Gastrocnemius medialis (tissue), 4 donors: ENCODE data around the gene CTSE. TPM values are rescaled to one million over a fixed set of nuclear protein-coding genes. Genes with fewer than 3 reads are reported as not detected.

Experiments
- ATAC-seq, 2 donors: fragments of 150-250 bp; one replicate each; pipeline ENCODE4 v1.9.1; 2016
- DNase-seq, 2 donors: peaks; one replicate each; pipeline ENCODE4 v3.0.0-alpha.2; 2019
- H3K27ac ChIP-seq, 4 donors: fragments of 200-600 bp; sonication (generic); 1 replicate in 1 of 4; 2 replicates in 3 of 4; pipeline ENCODE4 v1.5.1; 2016 to 2018; ENCODE audit warnings: mild to moderate bottlenecking in 2 of 4, moderate library complexity in 1 of 4
- H3K27me3 ChIP-seq, 3 donors: fragments of 200-600 bp; sonication (generic) in 2 of 3; 1 replicate in 1 of 3; 2 replicates in 2 of 3; pipeline versions ENCODE4 v1.5.1 to v1.6.0; 2016 to 2019; ENCODE audit warnings: mild to moderate bottlenecking in 1 of 3, moderate library complexity in 1 of 3
- H3K36me3 ChIP-seq, 2 donors: fragments of 200-600 bp; sonication (generic) in 1 of 2; one replicate each; pipeline ENCODE4 v1.5.1; 2017 to 2018
- H3K4me1 ChIP-seq, 2 donors: fragments of 200-600 bp; sonication (generic) in 1 of 2; one replicate each; pipeline ENCODE4 v1.5.1; 2016 to 2017; ENCODE audit warnings: mild to moderate bottlenecking in 2 of 2
- H3K4me3 ChIP-seq, 4 donors: fragments of 200-600 bp; sonication (generic) in 3 of 4; 1 replicate in 1 of 4; 2 replicates in 3 of 4; pipeline ENCODE4 v1.5.1; 2016 to 2019; ENCODE audit warnings: mild to moderate bottlenecking in 2 of 4
- H3K9me3 ChIP-seq, 3 donors: fragments of 200-600 bp; sonication (generic) in 2 of 3; 1 replicate in 1 of 3; 2 replicates in 2 of 3; pipeline ENCODE4 v1.5.1; 2016 to 2019
- POLR2A ChIP-seq, 2 donors: fragments of 450-650 bp; IDR thresholded peaks; one replicate each; pipeline ENCODE4 v1.6.1; 2017; ENCODE audit warnings: antibody characterized with exemption in 2 of 2, mild to moderate bottlenecking in 2 of 2, moderate library complexity in 2 of 2
- in situ Hi-C, 4 donors: fragments of 200-750 bp; cut with MboI; loops; one replicate each; pipeline versions ENCODE4 v1.15.0 to v1.8.0; 2017; ENCODE audit warnings: low sequenced_read_pairs in 4 of 4
- intact Hi-C: fragments of 100-400 bp; cut with DNase I; formaldehyde crosslinking; loops from one replicate; pipeline ENCODE4 v1.15.1; 2023; ENCODE audit warnings: low total_unique reads
- total RNA-seq, 4 donors: library from RNA; depleted of rRNA; stranded (reverse); fragments of >200 nt; gene quantifications; one replicate each; pipeline versions ENCODE4 v1.1.0 to v1.2.3, GENCODE V29; 2016
- TF ChIP-seq, protein P1 (sequence below), 5 experiments: fragments of 450-650 bp in 3 of 5; fragments of 200-600 bp in 2 of 5; sonication (generic) in 2 of 5; IDR thresholded peaks in 4 of 5; conservative IDR thresholded peaks in 1 of 5; 1 replicate in 4 of 5; 2 replicates in 1 of 5; pipeline ENCODE4 v1.5.1; 2016 to 2019; ENCODE audit warnings: antibody characterized with exemption in 5 of 5, mild to moderate bottlenecking in 3 of 5, moderate library complexity in 3 of 5

The CTSE gene
- total RNA-seq, 4 donors from 2014 or later = not detected

- no peaks in the 10 kb centered on the region for H3K36me3 ChIP-seq
- no peaks in the 10 kb centered on the region for H3K9me3 ChIP-seq
- H3K4me3 ChIP-seq = no peak overlapping the region
- ATAC-seq (no peak), DNase-seq (no peak)
- peaks cover 0 to 4% of the 10 kb centered on the region in 2 donors for H3K4me1 ChIP-seq
- no peaks in the 10 kb centered on the region for H3K27me3 ChIP-seq
- TF ChIP-seq POLR2A (IDR thresholded peaks at IDR 0.05) = no peak
- TF ChIP-seq, protein P1, sequence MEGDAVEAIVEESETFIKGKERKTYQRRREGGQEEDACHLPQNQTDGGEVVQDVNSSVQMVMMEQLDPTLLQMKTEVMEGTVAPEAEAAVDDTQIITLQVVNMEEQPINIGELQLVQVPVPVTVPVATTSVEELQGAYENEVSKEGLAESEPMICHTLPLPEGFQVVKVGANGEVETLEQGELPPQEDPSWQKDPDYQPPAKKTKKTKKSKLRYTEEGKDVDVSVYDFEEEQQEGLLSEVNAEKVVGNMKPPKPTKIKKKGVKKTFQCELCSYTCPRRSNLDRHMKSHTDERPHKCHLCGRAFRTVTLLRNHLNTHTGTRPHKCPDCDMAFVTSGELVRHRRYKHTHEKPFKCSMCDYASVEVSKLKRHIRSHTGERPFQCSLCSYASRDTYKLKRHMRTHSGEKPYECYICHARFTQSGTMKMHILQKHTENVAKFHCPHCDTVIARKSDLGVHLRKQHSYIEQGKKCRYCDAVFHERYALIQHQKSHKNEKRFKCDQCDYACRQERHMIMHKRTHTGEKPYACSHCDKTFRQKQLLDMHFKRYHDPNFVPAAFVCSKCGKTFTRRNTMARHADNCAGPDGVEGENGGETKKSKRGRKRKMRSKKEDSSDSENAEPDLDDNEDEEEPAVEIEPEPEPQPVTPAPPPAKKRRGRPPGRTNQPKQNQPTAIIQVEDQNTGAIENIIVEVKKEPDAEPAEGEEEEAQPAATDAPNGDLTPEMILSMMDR (IDR thresholded peaks at IDR 0.05 in 4 of 5, conservative IDR thresholded peaks at IDR 0.05 in 1 of 5) = no peak
- intact Hi-C loops = no loop called here
- no peak overlapping the region for H3K27ac ChIP-seq
- in situ Hi-C loops = loop anchor here in 3 of 4 donors (5.0 to 25.0 kb wide), 5 partner anchors 71 to 323 kb away; no protein-coding TSS in a partner anchor
Measured at GRCh38 chr1:205985330-205986005, 38.2 kb downstream of the CTSE start.

DNA sequence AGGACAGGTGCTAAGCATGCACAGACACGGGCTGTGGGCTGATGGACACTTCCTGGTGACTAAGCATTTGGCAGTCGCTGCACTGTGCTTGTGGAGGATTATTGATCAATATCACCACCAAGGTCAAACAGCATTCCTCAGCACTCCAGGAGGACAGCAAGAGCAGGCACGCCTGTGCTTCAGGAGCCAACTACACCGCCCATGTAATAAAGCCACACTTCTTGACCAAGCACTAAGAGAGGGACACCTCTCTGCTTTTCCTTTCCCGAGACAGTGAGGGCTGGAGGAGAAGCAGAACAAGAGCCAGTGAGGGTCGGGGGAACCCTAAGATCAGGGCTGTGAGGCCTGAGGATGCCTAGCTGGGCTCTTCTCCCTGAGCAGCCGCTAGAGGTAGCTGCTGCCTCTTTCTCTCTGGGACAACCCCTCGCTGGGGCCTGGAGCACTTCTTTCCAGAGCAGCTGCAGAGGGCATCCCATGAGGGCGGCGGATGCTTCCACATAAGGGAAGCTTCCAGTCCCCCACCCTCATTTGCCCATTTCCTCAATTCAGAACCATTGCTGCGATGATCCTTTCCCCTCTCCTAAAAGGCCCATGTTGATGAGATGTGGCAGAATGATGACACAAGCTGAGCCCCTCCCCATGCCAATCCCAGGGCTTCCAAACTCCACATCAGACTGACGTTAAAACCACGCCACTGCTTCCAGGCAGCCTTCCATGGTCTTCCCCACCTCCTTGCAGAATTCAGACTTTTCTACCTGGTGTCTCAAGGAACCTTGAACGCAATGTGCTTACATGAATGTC, 39.6 kb downstream of the CTSE start:
- ATAC-seq = peak; percentile 71 to 82
- H3K27me3 ChIP-seq = no peaks in the 10 kb centered on the region
- in situ Hi-C loops (loop anchor here (5.0 to 25.0 kb wide), 8 partner anchors 62 to 322 kb away; no protein-coding TSS in a partner anchor), intact Hi-C loops (loop anchor here (1.0 kb wide), 1 partner anchor 122 kb away; no protein-coding TSS in a partner anchor)
- H3K4me1 ChIP-seq = peaks cover 0 to 4% of the 10 kb centered on the region in 2 donors
- no peak overlapping the region for H3K27ac ChIP-seq
- no peaks in the 10 kb centered on the region for H3K36me3 ChIP-seq
- H3K9me3 ChIP-seq = no peaks in the 10 kb centered on the region
- peak; percentile 38 to 50 for DNase-seq
- no peak for TF ChIP-seq POLR2A (IDR thresholded peaks at IDR 0.05)
- TF ChIP-seq, protein P1 (IDR thresholded peaks at IDR 0.05 in 4 of 5, conservative IDR thresholded peaks at IDR 0.05 in 1 of 5) = peak; percentile 38 to 67 (median 58)
- H3K4me3 ChIP-seq = no peak overlapping the region

DNA sequence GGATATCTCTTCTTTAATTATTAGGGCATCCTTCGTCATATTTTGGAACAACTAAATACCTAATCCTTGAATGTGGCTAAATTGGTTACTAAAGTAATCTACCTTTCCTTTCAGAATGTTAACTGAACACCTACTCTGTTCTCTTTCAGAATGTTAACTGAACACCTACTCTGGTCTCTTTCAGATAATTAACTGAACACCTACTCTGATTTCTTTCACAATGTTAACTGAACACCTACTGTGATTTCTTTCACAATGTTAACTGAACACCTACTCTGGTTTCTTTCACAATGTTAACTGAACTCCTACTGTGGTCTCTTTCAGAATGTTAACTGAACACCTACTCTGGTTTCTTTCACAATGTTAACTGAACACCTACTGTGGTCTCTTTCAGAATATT, 42.4 kb downstream of the CTSE start:
- intact Hi-C loops = no loop called here
- ATAC-seq = no peak
- in situ Hi-C loops = loop anchor here (5.0 to 25.0 kb wide), 8 partner anchors 59 to 319 kb away; no protein-coding TSS in a partner anchor

GRCh38 chr1:205980237-205980870, 43.3 kb downstream of the CTSE start:
- H3K36me3 ChIP-seq = no peaks in the 10 kb centered on the region
- no peak overlapping the region for H3K27ac ChIP-seq
- no peak overlapping the region for H3K4me3 ChIP-seq
- intact Hi-C loops (no loop called here), in situ Hi-C loops (loop anchor here (5.0 to 25.0 kb wide), 8 partner anchors 58 to 318 kb away; no protein-coding TSS in a partner anchor)
- peaks cover 14 to 20% of the 10 kb centered on the region in 2 donors for H3K4me1 ChIP-seq
- ATAC-seq (no peak), DNase-seq (no peak)
- TF ChIP-seq POLR2A (IDR thresholded peaks at IDR 0.05) = no peak
- TF ChIP-seq, protein P1 (IDR thresholded peaks at IDR 0.05 in 4 of 5, conservative IDR thresholded peaks at IDR 0.05 in 1 of 5) = no peak
- H3K27me3 ChIP-seq = no peaks in the 10 kb centered on the region
- no peaks in the 10 kb centered on the region for H3K9me3 ChIP-seq

More for the DNA sequence above, 42.4 kb downstream of the CTSE start:
- TF ChIP-seq, protein P1 (IDR thresholded peaks at IDR 0.05 in 4 of 5, conservative IDR thresholded peaks at IDR 0.05 in 1 of 5) = no peak
- TF ChIP-seq POLR2A (IDR thresholded peaks at IDR 0.05) = no peak
- Histone ChIP-seq H3K4me3 (no peak overlapping the region), H3K4me1 (peaks cover 7 to 11% of the 10 kb centered on the region in 2 donors), H3K36me3 (no peaks in the 10 kb centered on the region), H3K9me3 (no peaks in the 10 kb centered on the region), H3K27ac (no peak overlapping the region), H3K27me3 (no peaks in the 10 kb centered on the region)
- DNase-seq = no peak
